ENCODE results near the gene IL12B. TPM values are rescaled to one million over a fixed set of nuclear protein-coding genes. Genes with fewer than 3 reads are reported as not detected.
"Not testable (repeated sequence)": the region's sequence is repeated elsewhere in the genome, so short reads cannot be mapped to it uniquely, and the experiment has no call there.

IL12B gene
- total RNA-seq, 1 donor from 2014 or later: not detected

GRCh38 chr5:159294921-159295320 is 35.4 kb downstream of the IL12B start:
- DNase-seq (ENCODE audit: low read depth): no peak

- DNase-seq (ENCODE audit: low read depth): peak; percentile 33
These were observed 39.5 kb downstream of the IL12B start for GRCh38 chr5:159290741-159291140.

GRCh38 chr5:159286420-159287035 is 43.8 kb downstream of the IL12B start:
- DNase-seq (ENCODE audit: low read depth): peak; percentile 42

GRCh38 chr5:159274676-159275075 is 55.6 kb downstream of the IL12B start:
- no peak for DNase-seq (ENCODE audit: low read depth)

DNA sequence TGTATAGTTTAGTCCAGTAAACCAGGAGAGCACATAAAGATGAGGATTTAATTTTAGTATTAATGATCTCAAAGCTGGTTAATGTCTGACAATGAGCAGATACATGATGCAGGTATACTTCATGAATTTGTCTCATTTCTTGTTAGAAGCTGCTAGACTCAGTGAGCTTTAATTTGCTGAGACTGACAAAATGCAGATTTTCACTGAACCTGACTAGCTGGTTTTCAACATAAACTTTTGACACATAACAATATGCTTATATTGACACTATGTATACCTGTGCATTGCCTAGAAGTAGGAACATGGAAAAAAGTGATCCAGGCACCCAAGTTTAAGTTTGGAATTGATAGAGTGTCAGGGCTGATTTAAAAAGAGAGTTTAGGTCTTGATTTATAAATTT is 56.4 kb downstream of the IL12B start:
- no peak for DNase-seq (ENCODE audit: low read depth)

DNA sequence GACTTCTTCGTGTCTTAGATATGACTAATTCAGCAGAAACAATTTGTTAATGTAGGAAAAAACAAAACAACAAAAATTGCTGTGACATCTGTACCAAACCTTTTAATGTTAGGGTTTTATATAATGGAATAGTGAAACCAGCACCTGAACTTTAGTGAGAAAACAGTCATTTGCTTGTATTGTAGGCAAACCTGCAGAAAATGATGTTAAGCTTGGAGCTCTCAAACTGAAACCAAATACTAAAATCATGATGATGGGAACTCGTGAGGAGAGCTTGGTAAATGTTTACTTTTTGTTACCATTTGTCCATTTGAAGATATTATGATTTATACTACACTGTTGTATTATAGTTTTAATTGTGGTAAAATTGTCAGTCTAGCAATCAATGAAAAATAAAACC is 60.6 kb downstream of the IL12B start:
- DNase-seq (ENCODE audit: low read depth): no peak

DNA sequence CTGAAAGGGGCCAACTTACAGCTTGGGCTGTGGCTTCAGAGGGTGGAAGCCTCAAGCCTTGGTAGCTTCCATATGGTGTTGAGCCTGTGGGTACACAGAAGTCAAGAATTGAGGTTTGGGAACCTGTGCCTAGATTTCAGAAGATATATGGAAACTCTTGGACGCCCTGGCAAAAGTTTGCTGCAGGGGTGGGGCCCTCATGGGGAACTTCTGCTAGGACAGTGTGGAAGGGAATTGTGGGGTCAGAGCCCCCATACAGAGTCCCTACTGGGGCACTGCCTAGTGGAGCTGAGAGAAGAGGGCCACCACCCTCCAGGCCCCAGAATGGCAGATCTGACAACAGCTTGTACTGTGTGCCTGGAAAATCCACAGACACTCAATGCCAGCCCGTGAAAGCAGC is 63.5 kb downstream of the IL12B start:
- not testable (repeated sequence) for DNase-seq (ENCODE audit: low read depth)

Other genes starting within 250 kb of the IL12B start
- 0.20 TPM in 1 of 2 replicates, not detected in the other for gene EBF1, start 230.6 kb downstream of the IL12B start, total RNA-seq
- gene RNF145, start 120.9 kb downstream of the IL12B start, total RNA-seq: 48.1 and 76.4 TPM in 2 replicates
- gene UBLCP1, start 67.2 kb downstream of the IL12B start, total RNA-seq: 22.2 and 25.3 TPM in 2 replicates